22Rv1 (cell line): Measurements from ENCODE around the gene B3GALNT1.

Source experiments
- CTCF ChIP-seq: fragments of 450-650 bp; IDR thresholded peaks from 2 replicates; pipeline ENCODE4 v1.5.1; 2017; ENCODE audit warnings: mild to moderate bottlenecking
- ZFX ChIP-seq: fragments of 450-650 bp; IDR thresholded peaks from 2 replicates; pipeline ENCODE4 v1.6.1; 2017; ENCODE audit warnings: antibody characterized with exemption, borderline replicate concordance

- no peak for TF ChIP-seq CTCF
- TF ChIP-seq ZFX, result no peak
Measured at GRCh38 chr3:161142486-161142885, 37.3 kb upstream of the B3GALNT1 start.
